ENCODE data around the gene NKD2. TPM values are rescaled to one million over a fixed set of nuclear protein-coding genes. Genes with fewer than 3 reads are reported as not detected.

The NKD2 gene, protein sequence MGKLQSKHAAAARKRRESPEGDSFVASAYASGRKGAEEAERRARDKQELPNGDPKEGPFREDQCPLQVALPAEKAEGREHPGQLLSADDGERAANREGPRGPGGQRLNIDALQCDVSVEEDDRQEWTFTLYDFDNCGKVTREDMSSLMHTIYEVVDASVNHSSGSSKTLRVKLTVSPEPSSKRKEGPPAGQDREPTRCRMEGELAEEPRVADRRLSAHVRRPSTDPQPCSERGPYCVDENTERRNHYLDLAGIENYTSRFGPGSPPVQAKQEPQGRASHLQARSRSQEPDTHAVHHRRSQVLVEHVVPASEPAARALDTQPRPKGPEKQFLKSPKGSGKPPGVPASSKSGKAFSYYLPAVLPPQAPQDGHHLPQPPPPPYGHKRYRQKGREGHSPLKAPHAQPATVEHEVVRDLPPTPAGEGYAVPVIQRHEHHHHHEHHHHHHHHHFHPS
- 2.2 and 4.2 TPM in 2 replicates for total RNA-seq

DNA sequence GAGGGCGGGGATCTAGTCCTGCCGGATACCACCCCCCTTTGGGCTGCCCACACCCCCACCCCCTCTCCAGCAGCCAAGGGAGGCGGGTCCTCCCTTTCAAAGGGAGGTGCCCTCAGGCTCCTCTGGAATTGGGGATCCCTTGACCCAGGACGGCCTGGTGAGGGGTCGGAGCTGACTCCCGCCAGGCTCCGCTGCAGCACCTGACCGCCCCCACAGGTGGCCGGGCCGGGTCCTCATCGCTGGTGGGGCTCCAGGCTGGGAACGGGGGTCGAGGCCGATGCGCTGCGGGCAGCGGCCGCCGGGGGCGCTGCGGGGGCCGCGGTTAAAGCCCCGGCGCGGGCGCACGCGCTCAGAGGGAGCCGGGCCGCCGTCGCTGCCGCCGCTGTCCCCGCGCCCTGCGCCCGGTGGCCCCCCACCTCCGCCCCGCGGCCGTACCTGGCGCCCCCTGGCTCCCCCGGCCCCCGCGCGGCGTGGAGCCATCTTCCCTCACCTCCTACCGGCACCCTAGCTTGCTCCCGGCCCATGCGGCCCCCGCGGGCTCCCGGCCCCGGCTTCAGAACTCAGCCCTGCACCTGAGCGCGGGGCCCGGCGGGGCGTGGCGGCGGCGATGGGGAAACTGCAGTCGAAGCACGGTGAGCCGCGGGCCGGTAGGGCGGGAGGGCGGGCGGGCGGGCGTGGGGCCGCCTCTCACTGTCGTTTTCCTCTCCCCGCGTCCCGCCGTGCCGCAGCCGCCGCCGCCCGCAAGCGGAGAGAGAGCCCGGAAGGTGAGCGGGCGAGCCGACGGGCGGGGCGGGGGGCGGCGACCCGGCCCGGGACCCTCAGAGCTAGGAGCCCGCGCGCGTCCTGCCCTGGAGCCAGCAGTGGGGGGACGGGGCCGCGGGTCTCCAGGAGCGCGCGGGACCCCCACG is at the start of gene NKD2:
Gene NKD2, plus strand, starts transcription at position 352 of the 908 bp plus-strand sequence. Its CDS starts 256 bp downstream, at position 608.
- no peak for DNase-seq (ENCODE audit: low read depth)
- TF ChIP-seq, protein P1, sequence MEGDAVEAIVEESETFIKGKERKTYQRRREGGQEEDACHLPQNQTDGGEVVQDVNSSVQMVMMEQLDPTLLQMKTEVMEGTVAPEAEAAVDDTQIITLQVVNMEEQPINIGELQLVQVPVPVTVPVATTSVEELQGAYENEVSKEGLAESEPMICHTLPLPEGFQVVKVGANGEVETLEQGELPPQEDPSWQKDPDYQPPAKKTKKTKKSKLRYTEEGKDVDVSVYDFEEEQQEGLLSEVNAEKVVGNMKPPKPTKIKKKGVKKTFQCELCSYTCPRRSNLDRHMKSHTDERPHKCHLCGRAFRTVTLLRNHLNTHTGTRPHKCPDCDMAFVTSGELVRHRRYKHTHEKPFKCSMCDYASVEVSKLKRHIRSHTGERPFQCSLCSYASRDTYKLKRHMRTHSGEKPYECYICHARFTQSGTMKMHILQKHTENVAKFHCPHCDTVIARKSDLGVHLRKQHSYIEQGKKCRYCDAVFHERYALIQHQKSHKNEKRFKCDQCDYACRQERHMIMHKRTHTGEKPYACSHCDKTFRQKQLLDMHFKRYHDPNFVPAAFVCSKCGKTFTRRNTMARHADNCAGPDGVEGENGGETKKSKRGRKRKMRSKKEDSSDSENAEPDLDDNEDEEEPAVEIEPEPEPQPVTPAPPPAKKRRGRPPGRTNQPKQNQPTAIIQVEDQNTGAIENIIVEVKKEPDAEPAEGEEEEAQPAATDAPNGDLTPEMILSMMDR (IDR thresholded peaks at IDR 0.05; ENCODE audit: insufficient read depth, low read depth, low read length) = peak; percentile 54
- peak within 1 kb of the TSS; percentile 54 for H3K4me3 ChIP-seq (ENCODE audit: low read depth, low read length)

DNA sequence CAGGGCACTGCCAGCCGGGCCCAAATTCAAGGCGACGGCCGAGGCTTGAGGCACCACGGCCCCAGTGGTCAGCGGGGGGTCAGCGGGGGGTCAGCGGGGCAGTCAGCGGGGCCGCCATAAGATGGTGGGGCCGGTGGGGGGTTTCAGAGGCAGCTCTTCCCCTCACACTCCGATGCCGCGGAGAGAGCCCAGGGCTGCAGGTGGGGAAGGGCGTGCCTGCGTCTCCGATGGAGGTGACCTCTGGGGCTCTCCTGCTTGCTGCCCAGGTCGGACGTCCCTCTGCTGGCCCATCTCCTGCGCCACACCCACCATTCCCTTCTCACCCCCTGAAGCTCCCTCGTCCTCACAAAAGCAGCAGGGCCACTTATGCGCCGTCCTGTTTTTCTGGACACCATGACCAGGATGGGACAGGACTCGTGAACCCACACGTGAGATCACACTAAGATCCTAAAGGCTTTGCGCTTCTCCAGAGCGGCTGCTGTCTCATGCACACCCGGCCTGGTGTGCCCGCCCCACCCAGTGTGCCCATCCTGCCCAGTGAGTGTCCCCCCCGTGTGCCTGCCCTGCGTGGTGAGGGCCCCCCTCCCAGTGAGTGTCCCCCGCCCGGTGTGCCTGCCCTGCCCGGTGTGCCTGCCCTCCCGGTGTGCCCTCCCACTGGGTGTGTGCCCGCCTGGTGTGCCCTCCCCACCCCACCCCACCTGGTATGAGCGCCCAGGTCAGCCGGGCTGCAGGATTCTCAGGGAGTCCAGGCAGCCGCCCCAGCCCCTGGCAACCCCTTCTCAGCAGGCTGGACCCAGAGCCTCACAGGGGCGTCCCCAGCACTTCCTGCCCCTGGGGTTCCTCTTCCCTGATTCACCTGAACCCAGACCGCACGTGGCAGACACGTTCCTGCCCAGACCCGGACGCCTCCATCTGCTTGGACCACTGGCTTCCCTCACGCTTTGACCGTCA is 48.7 kb upstream of the NKD2 start:
- no peak for DNase-seq (ENCODE audit: low read depth)
- H3K4me3 ChIP-seq (ENCODE audit: low read depth, low read length) = no peak overlapping the region
- TF ChIP-seq, protein P1 (IDR thresholded peaks at IDR 0.05; ENCODE audit: insufficient read depth, low read depth, low read length) = no peak

DNA sequence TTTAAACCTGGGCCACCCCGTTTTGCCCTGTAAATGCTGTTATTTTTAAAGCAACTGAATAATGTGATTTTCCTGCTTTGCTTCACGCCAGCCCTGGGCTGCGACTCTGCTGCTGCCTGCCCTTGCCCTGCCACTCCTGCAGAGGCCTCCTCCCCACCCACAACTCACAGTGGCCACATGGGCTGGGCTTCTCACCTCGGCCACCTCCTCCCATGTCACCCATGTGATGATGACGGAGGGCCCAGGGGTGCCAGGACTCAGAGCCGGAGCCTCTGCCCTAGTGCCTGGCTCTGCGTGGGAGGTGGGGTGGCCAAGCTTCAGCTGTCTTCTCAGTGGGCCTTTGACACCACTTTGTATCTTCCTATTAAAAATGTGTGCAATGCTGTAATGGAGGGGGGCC is 48.1 kb upstream of the NKD2 start:
- DNase-seq (ENCODE audit: low read depth) = no peak
- no peak overlapping the region for H3K4me3 ChIP-seq (ENCODE audit: low read depth, low read length)
- TF ChIP-seq, protein P1 (IDR thresholded peaks at IDR 0.05; ENCODE audit: insufficient read depth, low read depth, low read length) = no peak

DNA sequence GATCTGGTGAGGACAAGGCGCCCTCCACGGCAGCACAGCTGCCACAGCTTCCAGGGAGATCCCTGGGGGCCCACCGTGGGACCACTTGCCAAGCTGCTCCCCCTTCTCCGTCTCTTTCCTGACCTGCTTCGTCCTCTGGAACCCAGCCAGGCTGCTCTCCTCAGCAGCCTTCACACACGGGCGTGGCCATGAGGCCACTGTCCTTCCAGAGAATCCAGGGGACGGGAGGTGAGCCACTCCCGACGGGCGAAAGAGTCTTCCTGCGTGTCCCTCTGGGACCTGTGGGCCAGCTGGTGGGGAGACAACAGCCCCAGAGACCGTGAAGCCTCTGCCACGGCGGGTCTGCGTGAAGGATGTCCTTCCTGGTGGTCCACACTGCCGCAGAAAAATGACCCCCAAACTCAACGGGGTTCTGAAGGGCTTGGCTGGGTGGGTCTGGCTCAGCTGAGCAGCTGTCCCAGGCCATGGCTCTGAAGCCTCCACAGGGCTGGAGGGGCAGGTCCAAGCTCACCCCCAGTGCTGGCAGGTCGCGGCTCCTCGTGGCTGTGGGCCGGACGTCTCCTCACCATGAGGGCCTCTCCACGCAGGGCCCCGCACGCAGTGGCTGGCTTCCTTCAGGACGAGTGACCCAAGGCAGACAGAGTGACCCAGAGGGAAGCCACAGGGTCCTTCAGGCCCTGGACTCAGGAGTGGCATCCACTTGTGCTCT is 47.4 kb upstream of the NKD2 start:
- TF ChIP-seq, protein P1 (IDR thresholded peaks at IDR 0.05; ENCODE audit: insufficient read depth, low read depth, low read length) = no peak
- no peak for DNase-seq (ENCODE audit: low read depth)
- no peak overlapping the region for H3K4me3 ChIP-seq (ENCODE audit: low read depth, low read length)

DNA sequence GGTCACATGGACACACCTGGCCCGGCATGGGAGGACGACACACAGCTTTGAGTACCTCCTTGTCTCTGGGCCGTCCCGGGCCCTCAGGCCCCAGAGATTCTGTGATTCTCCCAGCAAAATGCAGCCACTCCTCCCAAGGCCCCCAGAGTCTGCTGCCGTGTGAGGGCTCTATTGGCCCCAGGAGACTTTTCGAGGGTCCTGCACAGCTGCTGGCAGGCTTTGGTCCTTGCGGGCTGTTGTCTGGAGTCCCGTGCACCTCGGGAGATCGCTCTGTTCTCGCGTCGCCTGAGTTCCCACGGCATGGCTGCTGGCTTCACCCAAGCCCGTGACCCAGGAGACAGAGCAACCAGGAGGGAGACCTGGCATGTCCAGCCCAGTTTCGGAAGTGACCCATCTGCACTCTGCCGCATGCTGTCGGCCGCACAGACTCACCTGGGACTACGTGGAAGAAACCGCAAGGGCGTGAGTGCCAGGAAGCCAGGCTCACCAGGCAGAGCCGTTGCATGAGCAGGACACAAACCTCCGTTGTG is 46.8 kb upstream of the NKD2 start:
- no peak for DNase-seq (ENCODE audit: low read depth)
- H3K4me3 ChIP-seq (ENCODE audit: low read depth, low read length) = no peak overlapping the region
- TF ChIP-seq, protein P1 (IDR thresholded peaks at IDR 0.05; ENCODE audit: insufficient read depth, low read depth, low read length) = no peak

All from fibroblast of villous mesenchyme (primary cell).